GM18867 (cell line): ENCODE data around the gene MLH1.

ENCODE experiments used
- ATAC-seq: cut with Tn5 transposase; IDR thresholded peaks from one replicate; pipeline ENCODE4 v1.9.1; 2021; ENCODE audit warnings: mild to moderate bottlenecking, moderate library complexity; ENCODE audit not compliant: unreplicated experiment

Gene MLH1

DNA sequence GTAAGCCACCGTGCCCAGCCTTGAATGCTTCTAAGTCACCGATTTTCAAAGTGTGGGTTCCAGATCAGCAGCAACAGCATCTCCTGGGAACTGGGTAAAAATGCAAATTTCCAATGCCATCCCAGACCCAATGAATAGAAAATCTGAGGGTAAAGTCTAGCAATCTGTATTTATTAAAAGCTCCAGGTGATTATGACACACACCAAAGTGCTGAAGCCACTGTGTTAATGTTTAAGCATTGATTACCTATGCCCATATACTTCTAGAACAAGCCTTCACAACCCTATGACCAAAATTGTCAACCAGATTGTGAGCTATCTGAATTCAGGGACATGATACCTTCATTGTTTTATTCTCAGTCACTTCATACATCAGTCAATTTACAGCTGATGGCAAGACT, 94.6 kb downstream of the MLH1 start:
- no peak for ATAC-seq

GRCh38 chr3:37092484-37092883, 99.2 kb downstream of the MLH1 start:
- ATAC-seq = no peak

GRCh38 chr3:37093481-37093880, 100.2 kb downstream of the MLH1 start:
- ATAC-seq = no peak

- ATAC-seq = no peak
These were observed 101.3 kb downstream of the MLH1 start for GRCh38 chr3:37094636-37095035.

DNA sequence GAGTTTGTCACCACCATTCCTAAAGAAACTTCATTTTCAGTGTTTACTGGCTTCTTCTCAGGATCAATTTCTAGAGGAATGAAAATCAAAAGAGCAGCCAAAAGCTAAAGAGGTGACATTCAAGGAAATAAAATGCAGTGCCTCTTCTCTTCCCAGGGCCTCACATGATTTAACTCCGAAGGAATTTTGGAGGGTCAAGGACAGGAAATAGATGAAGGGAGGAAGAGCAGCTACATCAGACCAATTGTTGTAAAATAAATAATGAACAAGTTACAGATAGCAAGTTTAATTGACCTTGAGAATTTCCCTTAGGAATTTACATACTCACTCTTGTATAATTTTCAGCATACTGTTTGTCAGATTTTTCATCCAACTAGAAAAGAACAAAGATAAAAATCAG, 103.0 kb downstream of the MLH1 start:
- no peak for ATAC-seq

DNA sequence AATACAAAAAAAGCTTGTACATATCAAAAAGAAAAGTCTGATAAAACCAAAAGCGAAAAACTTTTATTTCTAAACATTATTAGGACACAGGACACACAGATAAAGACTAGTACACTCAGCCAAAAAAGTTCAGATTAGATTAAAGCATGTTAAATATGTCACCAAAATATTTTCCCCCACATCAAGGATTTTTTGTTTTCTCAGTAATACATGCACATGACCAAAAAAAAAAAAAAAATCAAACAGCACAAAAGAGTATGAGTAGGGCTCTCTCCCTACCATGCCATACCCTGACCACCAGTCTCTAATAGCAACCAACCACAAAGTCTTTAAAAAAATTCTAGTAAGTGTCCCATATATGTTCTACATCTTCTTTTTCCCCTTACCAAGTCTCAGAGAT, 103.7 kb downstream of the MLH1 start:
- ATAC-seq = no peak

- no peak for ATAC-seq
These were observed 104.5 kb downstream of the MLH1 start for GRCh38 chr3:37097776-37098175.

DNA sequence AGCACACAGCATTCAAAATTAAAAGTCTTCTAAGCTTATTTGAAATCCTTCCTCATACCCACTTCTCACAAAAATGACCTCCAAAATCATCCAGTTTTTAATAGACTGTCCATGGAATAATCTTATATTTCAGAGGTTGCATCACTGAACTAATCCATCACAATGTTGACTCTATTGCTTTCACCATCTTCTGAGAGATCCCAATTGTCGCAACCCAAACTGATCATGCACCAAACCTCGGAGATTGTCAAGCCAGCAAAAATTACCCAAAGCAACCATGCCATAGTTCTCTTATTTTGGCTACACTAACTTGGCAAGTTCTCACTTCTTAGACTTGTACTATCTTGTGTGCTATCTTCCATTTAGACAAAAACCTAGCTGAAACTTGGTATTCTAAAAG, 105.6 kb downstream of the MLH1 start:
- ATAC-seq = no peak

DNA sequence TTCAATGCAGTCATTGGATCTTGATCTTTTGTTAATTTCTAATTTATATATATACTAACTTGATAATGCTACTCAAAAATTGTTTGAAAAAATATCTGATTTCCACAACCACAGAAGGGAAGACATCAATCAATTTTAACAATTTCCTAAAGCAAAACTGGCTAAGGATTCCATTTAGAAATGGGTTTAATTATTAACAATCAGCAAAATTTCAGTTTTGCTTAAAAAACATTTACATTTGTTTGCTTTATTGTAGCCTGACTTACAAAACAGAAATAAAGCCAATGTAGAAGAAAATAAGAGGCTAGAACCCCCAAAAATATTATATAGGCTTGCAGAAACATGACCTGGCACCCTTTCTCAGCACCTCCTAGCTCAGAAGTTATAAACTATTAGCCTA, 106.2 kb downstream of the MLH1 start:
- no peak for ATAC-seq

DNA sequence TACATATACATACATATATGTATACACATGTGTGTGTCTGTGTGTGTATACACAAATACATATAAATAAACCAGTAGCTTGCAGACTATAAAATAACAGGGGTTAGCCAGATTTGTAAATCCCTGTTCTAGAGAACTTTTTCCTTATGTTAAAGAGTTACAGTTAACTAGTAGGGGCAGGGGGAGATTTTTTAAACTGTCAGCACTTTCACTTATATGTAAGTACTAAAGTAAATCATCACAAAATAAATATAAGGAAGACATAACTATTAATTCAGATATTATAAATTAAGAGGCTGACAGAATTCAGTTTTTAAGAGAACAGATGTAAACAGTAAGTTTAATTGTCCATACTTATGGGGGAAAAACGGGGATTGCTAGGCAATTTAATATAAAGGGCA, 107.1 kb downstream of the MLH1 start:
- no peak for ATAC-seq
